Skin of body (tissue), 2 donors: ENCODE data around the gene GFOD2. TPM values are rescaled to one million over a fixed set of nuclear protein-coding genes. Genes with fewer than 3 reads are reported as not detected.
A peak's percentile ranks its signal among the peaks of the same experiment; 100 is the strongest.

Source experiments
- DNase-seq: peaks from one replicate; lab custom pipeline; 2025; lab: John Stamatoyannopoulos, UW
- total RNA-seq: library from RNA; depleted of rRNA; stranded (reverse); fragments of >200 nt; gene quantifications from one replicate; pipeline ENCODE4 v1.2.3, GENCODE V29; 2014

Gene GFOD2
- total RNA-seq, 1 donor from 2014 or later: 14.1 TPM

DNA sequence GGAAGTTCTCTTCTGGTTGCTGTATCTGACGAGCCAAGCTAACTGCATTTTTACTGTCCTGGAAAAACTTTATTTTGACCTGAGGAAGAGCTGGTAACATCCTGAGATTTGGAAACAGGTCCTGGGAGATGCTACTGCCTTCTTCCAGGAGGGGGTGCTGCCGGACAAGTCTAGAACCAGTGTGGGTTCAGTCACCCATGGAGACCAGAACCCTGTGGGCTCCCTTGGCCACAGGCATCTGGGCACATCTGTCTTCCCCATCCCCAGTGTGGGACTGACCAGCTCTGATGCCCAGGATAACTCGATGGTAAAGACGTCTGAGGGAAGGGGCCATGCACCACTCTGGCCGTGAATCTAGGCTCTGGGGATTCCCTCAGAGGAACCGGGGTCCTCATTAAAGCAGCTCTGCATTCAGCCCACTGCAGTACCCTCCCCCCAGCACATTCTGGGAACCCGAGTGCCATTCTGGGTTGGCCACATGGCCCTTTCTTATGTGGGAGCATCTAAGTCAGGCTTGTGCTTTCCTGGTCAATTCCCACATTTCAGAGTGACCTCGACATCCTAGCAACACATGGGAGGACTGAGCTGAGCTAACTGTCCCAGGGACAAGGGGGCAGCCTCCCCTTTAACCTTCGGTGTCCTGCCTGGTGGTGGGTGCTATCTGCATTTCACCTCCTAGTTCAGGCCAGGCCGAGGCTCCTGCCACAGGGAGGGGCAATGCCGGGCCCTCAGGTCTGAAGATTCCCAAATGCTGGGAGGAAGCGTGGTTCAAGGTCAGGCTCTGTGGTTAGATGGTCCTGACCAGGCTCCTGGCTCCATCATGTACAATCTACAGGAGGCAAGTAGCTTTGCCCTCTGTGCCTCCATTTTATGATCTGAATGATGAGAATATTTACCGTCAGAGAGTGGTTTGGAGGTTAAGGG is 46.1 kb downstream of the GFOD2 start:
- peak; percentile 27 for DNase-seq

DNA sequence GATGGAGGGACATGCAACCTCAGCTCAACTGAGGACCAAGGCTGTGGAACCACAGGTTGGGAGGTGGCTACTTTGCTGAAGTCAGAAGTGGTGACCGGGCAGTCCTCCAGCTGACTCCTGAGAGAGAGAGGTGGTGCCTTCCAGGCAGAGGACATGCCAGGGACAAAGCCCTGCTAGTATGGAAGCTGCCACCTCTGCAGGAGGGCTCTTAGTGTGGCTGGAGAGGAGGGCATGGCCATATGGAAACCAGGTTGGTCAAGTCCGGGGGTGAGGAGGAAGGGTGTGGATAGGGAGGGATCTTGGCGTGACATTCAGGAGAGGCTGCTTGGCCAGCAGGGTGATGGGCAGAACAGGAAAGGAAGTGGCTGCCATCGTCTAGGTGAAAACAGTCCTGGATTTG is 46.8 kb downstream of the GFOD2 start:
- DNase-seq: no peak

DNA sequence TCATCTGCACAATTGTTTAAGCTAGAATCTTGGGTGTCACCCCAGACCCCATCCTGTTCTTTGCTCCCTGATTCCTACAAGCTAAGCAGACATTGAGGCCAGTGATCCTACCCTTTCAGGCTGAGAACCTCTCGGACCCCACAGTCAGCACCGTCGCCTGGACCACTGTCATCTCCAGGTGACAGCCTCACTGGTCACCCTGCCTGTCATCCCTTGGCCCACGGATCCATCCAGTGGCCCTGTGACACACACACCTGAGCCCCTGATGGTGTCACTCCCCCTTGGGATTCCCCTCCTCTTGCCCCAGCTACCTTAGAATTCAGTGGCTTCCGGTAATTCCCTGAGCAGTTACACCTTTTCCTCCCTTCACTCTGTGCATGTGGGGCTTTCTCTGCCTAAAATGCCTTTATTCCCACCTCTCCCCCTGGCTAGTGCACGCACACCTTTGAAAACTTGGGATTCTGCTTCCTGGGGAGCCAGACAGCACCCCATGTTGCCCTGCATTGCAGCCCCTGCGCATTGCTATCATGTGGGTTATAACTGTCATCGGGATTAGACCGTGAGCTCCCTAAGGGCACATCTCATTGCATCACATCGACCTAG is 49.5 kb downstream of the GFOD2 start:
- no peak for DNase-seq

DNA sequence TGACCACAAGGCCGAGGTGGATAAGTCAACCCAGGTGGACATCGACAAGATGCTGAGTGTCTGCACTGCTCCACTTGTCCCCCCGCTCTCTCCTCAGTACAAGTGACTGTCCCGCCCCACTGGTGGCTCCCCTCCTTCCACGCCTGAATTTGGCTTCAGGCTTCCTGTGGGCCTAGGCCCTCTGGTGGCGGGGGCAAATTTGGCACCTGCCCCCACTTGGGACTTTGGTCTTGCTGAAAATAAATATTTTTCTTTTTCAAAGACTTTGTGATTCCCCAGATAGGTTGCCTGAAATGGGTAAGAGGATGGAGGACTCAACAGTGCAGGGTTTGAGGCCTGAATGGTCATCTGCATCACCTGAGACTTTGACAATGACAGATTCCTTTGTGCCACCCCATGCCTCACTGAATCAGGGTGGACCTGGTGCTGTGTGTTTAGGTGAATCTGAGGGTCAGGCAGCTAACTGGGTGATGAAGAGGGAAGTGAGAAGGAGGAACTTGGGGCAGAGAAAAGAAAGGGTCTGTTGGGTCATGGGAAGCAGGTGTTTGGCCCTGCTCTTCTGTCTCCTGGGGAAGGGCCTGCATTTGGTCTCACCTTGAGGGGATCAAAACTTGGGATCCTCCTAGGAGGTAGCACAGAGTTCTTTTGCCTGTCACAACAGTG is 50.5 kb downstream of the GFOD2 start:
- no peak for DNase-seq

DNA sequence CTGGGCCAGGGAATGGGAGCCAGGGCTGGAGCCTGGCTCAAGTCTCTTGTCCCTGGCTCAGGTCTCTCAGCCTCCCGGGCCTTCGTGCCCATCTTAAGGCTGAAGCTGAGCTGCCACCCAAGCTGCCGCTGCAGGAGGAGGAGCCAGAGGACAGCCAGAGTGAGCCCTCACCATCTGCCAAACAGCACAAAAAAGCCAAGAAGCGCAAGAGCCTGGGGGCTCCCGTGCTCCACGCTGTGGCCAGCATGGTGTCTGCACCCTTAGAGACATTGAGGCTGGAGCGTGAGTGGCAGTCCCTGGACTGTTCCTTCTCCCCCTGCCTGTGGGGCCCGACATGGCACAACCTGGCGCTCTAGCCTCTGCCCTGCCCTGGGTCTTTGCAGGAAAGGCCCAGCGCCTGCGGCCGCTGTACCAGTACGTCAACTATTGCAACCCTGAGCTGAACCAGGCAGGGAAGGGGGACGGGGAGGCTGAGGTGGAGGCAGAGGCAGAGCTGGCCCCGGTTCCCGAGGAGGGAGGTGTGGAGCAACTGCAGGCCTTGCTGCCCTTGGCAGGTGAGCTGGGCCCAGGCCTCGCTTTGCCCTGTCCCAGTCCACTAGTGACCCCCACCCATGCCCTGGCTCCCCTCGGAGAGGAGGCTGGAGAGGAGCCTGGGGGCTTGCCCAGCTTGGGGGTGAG is 51.2 kb downstream of the GFOD2 start:
- DNase-seq: peak; percentile 89

DNA sequence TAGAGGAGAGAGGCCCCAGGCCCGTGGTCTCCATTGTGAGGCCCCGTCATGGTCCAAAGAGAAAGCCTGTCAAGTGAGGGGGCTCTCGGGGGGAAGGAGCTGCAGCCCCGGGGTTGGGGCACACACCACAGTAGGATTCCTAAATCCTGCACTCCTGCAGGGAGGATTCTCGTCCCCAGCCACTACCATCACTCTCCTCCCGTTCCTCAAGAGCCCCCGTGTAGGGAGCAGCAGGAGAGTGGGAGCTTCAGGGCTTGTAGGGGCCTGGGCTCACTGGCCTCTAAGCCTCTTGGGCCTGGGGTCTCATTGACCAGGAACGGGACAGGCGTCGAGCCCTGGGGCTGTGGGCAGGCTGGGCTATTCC is 51.7 kb downstream of the GFOD2 start:
- no peak for DNase-seq

DNA sequence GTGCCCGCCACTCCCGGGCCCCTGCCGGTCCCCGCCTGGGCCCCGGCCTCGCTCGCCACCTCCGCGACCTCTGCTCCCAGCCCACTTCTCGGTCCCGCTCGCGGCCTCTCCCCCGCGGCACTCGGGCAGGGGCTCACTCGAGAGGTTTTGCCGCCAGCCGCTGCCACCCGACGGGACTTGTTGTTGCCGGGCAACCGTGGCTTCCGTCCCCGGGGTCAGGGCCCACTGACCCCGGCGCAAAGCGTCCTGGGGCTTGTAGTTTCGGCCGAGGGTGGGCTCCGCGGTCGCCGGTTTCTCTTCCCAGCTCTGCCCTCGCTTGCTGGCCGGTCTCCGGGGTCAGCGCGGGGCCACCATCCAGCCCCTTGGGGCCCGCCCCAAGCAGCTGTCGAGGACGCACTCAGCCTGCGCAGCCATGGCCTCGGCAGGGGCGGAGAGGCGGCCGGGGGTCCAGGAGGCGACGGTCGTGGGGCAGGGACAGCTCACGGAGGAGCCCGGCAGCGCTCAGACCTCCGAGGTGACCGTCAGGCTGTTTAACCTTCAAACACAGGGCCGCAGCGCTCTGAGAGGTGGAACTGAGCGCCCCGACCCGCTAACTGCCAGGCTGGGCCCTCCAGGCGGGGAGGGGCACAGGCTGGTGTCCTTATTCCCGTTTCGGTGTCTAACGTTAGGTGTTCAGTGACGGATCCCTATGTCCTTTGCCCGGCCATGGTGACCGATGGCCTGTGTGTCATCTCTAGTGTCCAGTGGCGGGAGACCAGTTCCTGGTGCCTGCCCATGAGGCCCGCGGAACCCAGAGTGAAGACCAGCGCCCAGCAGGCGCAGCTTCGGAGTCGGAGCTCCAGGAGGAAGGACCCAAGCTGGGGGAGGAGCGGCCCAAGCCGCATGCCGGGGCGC is 52.3 kb downstream of the GFOD2 start, which contains the start of the genes C16orf86 and ENKD1:
Gene C16orf86, plus strand, starts transcription at position 256 of the 894 bp plus-strand sequence. Its CDS starts 157 bp downstream, at position 413.
Gene ENKD1, minus strand, starts transcription at position 192 of the 894 bp plus-strand sequence. CDS start 308 bp downstream, outside the sequence.
- peak; percentile 67 for DNase-seq

DNA sequence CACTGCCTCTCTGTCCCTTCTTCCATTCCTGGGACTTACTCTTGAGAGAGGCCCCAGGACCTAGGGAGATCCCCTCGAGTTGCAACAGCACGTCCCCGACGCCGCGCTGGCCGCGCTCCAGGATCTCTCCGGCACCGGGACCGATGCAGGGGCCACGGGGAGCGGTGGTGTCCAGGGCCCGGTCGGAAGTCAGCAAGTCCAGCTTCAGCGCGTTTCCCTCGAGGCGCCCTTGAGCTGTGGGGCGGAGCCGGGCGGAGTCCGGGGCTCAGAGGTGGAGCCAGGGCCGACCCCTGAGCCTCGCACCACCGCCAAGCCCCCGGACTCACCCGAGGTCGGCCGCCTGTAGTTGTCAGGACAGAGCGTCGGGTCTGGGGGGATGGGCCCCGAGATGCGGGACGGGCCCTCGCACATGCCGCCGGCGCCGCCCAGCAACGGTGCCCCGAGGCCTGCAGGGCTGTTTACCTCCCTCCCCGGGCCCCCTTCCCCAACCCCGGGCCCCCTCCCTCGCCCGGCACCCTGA is 53.0 kb downstream of the GFOD2 start:
- no peak for DNase-seq

DNA sequence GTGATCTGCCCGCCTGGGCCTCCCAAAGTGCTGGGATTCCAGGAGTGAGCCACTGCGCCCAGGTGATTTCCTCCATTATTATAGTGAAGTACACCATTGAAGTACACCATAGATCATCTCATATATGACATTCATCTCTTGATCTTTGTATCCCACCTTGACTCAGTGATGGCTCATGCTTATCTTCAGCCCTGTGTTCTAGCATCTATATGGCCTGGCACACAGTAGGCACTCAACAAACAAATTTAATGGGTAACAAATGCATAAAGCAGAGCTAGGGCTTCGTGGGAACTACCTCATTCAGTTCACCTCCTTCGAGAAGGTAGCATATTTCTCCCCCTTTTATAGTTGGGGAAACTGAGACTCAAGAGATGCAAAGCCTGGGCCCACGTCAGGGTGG is 53.5 kb downstream of the GFOD2 start:
- no peak for DNase-seq

DNA sequence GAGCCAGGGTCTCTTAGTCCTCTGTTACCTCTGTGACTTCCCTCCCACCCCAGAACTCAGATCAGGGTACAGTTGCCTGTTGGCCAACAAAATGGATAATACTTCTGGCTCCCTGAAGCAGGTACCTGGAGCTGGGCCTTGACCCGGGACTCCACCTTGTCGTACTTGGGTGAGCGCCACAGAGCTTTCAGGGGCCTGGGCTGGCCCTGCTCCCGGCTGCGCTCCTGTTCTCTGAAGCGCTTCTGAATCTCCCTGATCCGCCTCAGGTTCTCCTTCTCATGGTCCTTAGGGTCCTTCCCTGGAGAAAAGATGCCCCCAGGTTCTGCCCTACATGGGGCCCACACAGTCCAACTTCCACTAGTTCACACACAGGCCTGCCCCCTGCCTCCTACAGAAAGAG is 54.2 kb downstream of the GFOD2 start:
- no peak for DNase-seq

DNA sequence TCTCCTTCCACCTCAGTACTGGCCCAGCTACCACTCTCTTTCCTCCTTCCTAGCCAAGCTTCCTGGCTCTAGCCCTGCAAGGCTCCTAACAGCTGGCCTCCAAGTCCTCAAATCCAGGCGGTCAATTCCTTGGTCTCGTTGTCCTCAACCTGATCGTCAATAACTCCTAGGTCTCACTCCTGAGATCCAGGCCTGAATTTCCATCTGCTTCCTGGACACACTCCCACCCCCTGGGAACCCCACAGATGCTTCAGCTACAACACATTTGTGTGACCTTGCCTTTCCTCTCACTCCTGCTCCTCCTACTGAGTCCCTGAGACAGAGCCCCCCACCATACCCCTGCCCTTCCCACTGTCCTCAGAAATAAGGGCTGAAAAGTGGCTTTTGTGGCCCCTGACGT is 54.9 kb downstream of the GFOD2 start:
- no peak for DNase-seq

DNA sequence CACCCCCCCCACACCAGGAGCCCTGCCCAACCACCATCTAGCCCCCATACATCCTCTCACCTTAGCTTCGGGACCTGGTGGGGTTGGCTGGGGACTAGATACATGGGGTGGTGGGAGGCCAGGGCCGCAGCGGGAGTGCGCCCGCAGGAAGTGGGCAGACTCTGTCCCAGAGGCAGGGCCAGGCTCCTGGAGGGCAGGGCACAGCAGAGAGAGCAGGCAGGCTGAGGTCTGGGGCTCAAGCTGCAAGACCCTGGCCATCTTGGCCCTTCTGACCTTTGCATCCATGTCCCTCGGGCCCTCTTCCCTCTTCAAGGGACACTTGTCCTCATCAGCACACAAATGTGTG is 55.3 kb downstream of the GFOD2 start:
- no peak for DNase-seq

DNA sequence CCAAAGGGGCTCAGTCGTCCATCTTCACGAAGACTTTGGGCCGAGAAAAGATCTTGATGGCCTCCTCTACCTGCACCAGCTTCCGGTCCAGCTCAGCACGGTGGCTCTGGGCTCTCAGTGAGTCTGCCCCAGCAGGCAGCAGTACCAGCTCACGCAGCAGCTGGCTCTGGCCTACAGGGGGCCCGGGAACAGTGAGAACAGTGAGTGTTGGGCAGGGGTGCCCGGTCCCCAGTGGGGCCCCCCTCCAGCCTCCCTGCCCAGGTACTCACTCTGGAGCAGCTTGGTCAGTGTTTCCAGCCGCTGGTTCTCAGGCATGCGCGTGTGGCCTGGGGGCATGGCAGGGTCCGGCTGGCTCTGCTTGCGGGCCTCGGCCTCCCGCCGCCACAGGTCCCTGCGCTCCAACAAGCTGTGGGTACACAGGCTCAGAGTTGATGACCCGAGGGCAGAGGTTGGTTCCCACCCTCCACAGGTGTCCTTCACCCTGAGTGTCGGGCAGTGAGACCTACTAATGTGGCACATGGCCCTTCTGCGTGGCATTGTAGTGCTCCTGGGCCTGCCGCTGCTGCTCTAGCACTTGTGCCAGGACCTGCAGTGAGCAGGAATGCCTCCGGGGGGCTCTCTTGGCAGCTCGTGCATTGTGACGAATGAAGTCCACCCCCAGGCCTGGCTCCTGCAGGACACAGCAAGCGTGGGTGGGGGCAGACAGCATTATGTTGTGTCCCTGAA is 55.8 kb downstream of the GFOD2 start:
- DNase-seq: no peak

DNA sequence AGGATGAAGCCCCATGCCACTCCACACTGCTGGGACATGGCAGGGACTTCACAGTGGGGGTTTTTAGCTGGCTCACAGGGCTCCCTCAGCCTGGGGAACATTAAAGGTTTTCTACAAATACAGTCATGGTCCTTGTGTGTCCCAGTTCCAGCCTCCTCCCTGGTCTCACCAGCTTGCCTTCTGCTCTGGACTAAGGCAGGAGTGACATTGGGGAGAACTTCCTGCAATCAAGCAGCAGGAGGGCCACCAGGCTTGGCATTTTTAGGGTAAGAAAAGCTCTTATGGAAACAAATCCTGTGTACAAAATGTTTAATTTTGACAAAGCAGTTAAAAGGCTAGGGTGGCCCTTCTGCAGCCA is 56.5 kb downstream of the GFOD2 start:
- DNase-seq: no peak

DNA sequence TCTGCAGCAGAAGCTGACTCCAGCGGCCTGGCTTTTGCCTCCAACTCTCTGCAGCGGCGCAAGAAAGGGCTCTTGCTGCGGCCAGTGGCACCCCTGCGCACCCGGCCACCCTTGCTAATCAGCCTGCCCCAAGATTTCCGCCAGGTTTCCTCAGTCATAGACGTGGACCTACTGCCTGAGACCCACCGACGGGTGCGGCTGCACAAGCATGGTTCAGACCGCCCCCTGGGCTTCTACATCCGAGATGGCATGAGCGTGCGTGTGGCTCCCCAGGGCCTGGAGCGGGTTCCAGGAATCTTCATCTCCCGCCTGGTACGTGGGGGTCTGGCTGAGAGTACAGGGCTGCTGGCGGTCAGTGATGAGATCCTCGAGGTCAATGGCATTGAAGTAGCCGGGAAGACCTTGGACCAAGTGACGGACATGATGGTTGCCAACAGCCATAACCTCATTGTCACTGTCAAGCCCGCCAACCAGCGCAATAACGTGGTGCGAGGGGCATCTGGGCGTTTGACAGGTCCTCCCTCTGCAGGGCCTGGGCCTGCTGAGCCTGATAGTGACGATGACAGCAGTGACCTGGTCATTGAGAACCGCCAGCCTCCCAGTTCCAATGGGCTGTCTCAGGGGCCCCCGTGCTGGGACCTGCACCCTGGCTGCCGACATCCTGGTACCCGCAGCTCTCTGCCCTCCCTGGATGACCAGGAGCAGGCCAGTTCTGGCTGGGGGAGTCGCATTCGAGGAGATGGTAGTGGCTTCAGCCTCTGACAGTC is 57.0 kb downstream of the GFOD2 start:
- no peak for DNase-seq

DNA sequence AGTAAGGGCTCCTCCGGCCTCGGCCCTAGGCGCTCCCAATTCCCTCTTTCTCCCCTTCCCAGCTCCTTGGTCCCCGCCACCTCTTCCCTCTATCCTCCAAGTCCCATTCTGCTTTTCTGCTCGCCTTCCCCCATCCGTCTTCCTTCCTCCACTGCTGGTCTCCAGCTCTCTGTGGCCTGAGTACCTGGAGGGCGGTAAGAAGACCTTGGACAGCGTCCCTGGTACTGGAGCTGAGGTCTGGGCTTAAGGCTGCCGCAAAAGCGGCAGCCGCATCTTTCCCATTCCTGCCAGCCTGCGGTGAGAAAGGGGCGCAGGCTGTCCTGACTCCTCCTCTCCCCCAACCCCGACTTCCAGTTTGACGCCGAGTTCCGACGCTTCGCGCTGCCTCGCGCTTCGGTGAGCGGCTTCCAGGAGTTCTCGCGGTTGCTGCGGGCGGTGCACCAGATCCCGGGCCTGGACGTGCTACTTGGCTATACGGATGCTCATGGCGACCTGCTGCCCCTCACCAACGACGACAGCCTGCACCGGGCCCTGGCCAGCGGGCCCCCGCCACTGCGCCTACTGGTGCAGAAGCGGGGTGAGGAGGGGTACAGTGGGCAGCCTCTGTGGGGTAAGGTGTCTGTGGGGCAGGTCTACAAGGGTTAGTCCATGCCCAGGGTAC is 57.9 kb downstream of the GFOD2 start:
- DNase-seq: no peak

DNA sequence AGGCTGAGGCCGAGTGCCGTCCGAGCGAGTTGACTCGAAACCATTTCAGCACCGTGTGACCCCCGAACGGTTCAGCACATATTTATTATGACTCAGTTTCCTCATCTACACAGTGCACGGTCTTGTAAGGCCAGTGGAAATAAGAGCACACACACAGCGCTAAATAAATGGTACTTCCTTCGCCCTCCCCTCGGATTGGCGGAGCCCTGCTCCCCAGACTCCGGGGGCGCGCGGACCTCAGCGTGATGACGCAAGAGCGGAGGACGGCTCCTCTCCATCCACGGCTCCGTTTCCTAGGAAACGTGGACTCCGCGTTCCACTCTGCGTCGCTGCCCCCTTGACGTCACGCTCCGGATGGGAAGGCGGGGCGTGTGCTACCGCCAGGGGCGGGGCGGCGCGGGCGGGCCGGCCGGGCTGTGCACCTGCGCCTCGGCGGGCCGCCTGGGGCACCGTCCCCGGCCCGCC is 58.5 kb downstream of the GFOD2 start, which contains the start of gene PARD6A:
Gene PARD6A, plus strand, starts transcription at position 397 of the 465 bp plus-strand sequence. CDS start 79 bp downstream, outside the sequence.
- DNase-seq: peak; percentile 96
